ENCODE results near the gene PGRMC2. TPM values are rescaled to one million over a fixed set of nuclear protein-coding genes. Genes with fewer than 3 reads are reported as not detected.
A peak's percentile ranks its signal among the peaks of the same experiment; 100 is the strongest.

The PGRMC2 gene
- polyA plus RNA-seq, 2 of the 4 experiments (the other 2 are of a cell fraction), result 48.1 to 124 TPM

DNA sequence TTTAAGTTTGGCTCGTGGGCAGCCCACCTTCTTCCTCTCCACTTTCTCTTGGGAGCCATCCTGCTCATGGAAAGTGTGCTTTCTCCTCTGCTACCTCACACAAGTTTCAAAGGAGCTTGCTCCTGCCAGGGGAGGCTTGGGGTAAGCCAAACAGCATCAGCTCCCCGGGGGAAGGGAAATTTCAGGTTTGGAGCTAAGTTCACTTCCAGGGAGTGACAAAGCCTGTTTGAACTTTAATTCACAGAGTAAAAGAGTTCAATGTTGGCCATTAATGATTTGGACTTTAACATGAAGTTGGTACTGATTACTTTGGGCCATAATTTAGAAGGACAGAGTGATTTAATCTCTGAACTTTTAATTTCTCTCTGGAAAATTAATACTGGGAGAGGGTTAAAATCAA, 4.7 kb upstream of the PGRMC2 start:
- Histone ChIP-seq H3K4me1 (peaks cover 12% of the 10 kb centered on the region), H3K9me3 (no peaks in the 10 kb centered on the region), H3K27ac (no peak overlapping the region), H3K4me2 (no peak overlapping the region), H3K4me3 (no peak overlapping the region)
- 78% methylated on average over 2 of the region's 2 CpGs for WGBS (ENCODE audit: missing lambda C conversion rate)
- FAIRE-seq (no peak), DNase-seq (ENCODE audit: low read depth in 1 of 2, low spot score in 1 of 2) (no peak), ATAC-seq (no peak)
- TF ChIP-seq CEBPB (IDR thresholded peaks at IDR 0.05), result no peak
- TF ChIP-seq, protein P1, sequence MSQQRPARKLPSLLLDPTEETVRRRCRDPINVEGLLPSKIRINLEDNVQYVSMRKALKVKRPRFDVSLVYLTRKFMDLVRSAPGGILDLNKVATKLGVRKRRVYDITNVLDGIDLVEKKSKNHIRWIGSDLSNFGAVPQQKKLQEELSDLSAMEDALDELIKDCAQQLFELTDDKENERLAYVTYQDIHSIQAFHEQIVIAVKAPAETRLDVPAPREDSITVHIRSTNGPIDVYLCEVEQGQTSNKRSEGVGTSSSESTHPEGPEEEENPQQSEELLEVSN (IDR thresholded peaks at IDR 0.05; ENCODE audit: borderline replicate concordance, low read depth), result no peak
- no peak for TF ChIP-seq POLR2AphosphoS2 (conservative IDR thresholded peaks at IDR 0.05; ENCODE audit: low read length)
- TF ChIP-seq FOXS1 (CRISPR knock-in tag; IDR thresholded peaks at IDR 0.05), result no peak
- TF ChIP-seq HOXA7 (CRISPR knock-in tag; IDR thresholded peaks at IDR 0.05), result no peak
- TF ChIP-seq, protein P2, sequence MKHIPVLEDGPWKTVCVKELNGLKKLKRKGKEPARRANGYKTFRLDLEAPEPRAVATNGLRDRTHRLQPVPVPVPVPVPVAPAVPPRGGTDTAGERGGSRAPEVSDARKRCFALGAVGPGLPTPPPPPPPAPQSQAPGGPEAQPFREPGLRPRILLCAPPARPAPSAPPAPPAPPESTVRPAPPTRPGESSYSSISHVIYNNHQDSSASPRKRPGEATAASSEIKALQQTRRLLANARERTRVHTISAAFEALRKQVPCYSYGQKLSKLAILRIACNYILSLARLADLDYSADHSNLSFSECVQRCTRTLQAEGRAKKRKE (CRISPR knock-in tag; IDR thresholded peaks at IDR 0.05; ENCODE audit: low read depth), result no peak
- TF ChIP-seq, protein P3, sequence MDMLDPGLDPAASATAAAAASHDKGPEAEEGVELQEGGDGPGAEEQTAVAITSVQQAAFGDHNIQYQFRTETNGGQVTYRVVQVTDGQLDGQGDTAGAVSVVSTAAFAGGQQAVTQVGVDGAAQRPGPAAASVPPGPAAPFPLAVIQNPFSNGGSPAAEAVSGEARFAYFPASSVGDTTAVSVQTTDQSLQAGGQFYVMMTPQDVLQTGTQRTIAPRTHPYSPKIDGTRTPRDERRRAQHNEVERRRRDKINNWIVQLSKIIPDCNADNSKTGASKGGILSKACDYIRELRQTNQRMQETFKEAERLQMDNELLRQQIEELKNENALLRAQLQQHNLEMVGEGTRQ (IDR thresholded peaks at IDR 0.05), result no peak
- no peak for TF ChIP-seq EHMT2 (IDR thresholded peaks at IDR 0.05; ENCODE audit: low read depth)
- TF ChIP-seq MAZ (IDR thresholded peaks at IDR 0.05; ENCODE audit: borderline replicate concordance, low read depth, low read length), result no peak
- no peak for TF ChIP-seq CBX2 (IDR thresholded peaks at IDR 0.05; ENCODE audit: borderline replicate concordance, low read depth)
- no peak for TF ChIP-seq KDM5A (IDR thresholded peaks at IDR 0.05)
- no peak for TF ChIP-seq NFE2L2 (conservative IDR thresholded peaks at IDR 0.05; ENCODE audit: low read length)
- TF ChIP-seq SMC3 (IDR thresholded peaks at IDR 0.05), result no peak
- TF ChIP-seq HEYL (CRISPR knock-in tag; IDR thresholded peaks at IDR 0.05), result no peak
- no peak for TF ChIP-seq CHD2 (IDR thresholded peaks at IDR 0.05; ENCODE audit: low read length, partially characterized antibody)
- no peak for TF ChIP-seq ZSCAN20 (CRISPR knock-in tag; IDR thresholded peaks at IDR 0.05)
- no peak for TF ChIP-seq HOXB13 (CRISPR knock-in tag; IDR thresholded peaks at IDR 0.05; ENCODE audit: low read depth)
- TF ChIP-seq, protein P4, sequence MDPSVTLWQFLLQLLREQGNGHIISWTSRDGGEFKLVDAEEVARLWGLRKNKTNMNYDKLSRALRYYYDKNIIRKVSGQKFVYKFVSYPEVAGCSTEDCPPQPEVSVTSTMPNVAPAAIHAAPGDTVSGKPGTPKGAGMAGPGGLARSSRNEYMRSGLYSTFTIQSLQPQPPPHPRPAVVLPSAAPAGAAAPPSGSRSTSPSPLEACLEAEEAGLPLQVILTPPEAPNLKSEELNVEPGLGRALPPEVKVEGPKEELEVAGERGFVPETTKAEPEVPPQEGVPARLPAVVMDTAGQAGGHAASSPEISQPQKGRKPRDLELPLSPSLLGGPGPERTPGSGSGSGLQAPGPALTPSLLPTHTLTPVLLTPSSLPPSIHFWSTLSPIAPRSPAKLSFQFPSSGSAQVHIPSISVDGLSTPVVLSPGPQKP (IDR thresholded peaks at IDR 0.05; ENCODE audit: low read depth, low read length), result no peak
- TF ChIP-seq, protein P5, sequence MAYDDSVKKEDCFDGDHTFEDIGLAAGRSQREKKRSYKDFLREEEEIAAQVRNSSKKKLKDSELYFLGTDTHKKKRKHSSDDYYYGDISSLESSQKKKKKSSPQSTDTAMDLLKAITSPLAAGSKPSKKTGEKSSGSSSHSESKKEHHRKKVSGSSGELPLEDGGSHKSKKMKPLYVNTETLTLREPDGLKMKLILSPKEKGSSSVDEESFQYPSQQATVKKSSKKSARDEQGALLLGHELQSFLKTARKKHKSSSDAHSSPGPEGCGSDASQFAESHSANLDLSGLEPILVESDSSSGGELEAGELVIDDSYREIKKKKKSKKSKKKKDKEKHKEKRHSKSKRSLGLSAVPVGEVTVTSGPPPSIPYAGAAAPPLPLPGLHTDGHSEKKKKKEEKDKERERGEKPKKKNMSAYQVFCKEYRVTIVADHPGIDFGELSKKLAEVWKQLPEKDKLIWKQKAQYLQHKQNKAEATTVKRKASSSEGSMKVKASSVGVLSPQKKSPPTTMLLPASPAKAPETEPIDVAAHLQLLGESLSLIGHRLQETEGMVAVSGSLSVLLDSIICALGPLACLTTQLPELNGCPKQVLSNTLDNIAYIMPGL (CRISPR knock-in tag; IDR thresholded peaks at IDR 0.05; ENCODE audit: borderline replicate concordance), result no peak
- no peak for TF ChIP-seq GATA3 (IDR thresholded peaks at IDR 0.05; ENCODE audit: borderline replicate concordance)
- ChIA-PET CTCF (interaction anchor here (0.8 to 1.5 kb wide), 2 partner anchors 89 to 135 kb away, joined by 4 to 7 read pairs; no protein-coding TSS in a partner anchor), POLR2A (interaction anchor here (0.7 kb wide), 1 partner anchor 20 kb away, joined by 4 read pairs; no protein-coding TSS in a partner anchor)

DNA sequence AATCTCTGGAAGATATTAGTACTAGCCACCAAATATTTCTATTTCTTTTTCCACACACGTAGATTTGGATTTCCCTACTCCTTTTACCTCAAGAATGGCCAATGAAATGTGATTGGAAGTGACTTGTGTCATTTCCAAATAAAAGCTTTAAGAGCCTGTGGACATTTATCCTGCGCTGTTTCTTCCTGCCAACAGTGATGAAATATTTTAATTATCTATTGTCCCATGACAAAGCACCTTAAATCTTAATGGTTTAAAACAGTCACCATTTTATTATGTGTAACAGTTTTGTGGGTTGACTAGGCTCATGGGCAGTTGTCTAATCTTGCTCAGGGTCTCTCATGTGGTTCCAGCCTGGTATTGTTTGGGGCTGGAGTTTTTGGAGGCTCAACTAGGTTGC, 3.5 kb upstream of the PGRMC2 start:
- DNase-seq (ENCODE audit: low read depth in 1 of 2, low spot score in 1 of 2) (no peak), ATAC-seq (no peak), FAIRE-seq (no peak)
- WGBS (ENCODE audit: missing lambda C conversion rate), result 90% methylated on average over 2 of the region's 2 CpGs
- H3K27ac ChIP-seq, result 0 out of 6 replicates have a peak overlapping the region, but pooled peaks of 1 of the 2 experiments have one; percentile 23
- ChIA-PET CTCF (interaction anchor here (0.9 to 1.5 kb wide), 2 partner anchors 12 to 137 kb away, joined by 3 to 4 read pairs; no protein-coding TSS in a partner anchor), POLR2A (interaction anchor here (2.6 kb wide), 1 partner anchor 31 kb away, joined by 17 read pairs; no protein-coding TSS in a partner anchor)
- no peaks in the 10 kb centered on the region for H3K9me3 ChIP-seq
- peaks cover 12% of the 10 kb centered on the region for H3K4me1 ChIP-seq
- no peak overlapping the region; the same call in 2 of the 3 replicates for H3K4me2 ChIP-seq
- H3K4me3 ChIP-seq, result no peak overlapping the region
- no peak for TF ChIP-seq JUN (IDR thresholded peaks at IDR 0.05)
- no peak for TF ChIP-seq MAFK (IDR thresholded peaks at IDR 0.05; ENCODE audit: partially characterized antibody)
- no peak for TF ChIP-seq CBX2 (IDR thresholded peaks at IDR 0.05; ENCODE audit: borderline replicate concordance, low read depth)
- TF ChIP-seq RFX5 (IDR thresholded peaks at IDR 0.05), result no peak
- TF ChIP-seq, protein P3 (IDR thresholded peaks at IDR 0.05), result no peak
- TF ChIP-seq RCOR1 (IDR thresholded peaks at IDR 0.05; ENCODE audit: low read depth, low read length), result no peak
- no peak for TF ChIP-seq CHD4 (IDR thresholded peaks at IDR 0.05; ENCODE audit: borderline replicate concordance)
- no peak for TF ChIP-seq PHF8 (IDR thresholded peaks at IDR 0.05; ENCODE audit: borderline replicate concordance, low read depth)
- no peak for TF ChIP-seq MYC (IDR thresholded peaks at IDR 0.05; ENCODE audit: borderline replicate concordance, low read length)
- no peak for TF ChIP-seq HEYL (CRISPR knock-in tag; IDR thresholded peaks at IDR 0.05)
- no peak for TF ChIP-seq RARB (CRISPR knock-in tag; IDR thresholded peaks at IDR 0.05)
- no peak for TF ChIP-seq BHLHE40 (IDR thresholded peaks at IDR 0.05; ENCODE audit: low read depth, low read length)
- TF ChIP-seq, protein P4 (IDR thresholded peaks at IDR 0.05; ENCODE audit: low read depth, low read length), result no peak
- no peak for TF ChIP-seq SMC3 (IDR thresholded peaks at IDR 0.05)
- no peak for TF ChIP-seq TP53 (CRISPR knock-in tag; IDR thresholded peaks at IDR 0.05)
